HCT116 (cell line): Measurements from ENCODE around the gene AQP1.

Experiments used
- CTCF ChIP-seq, 3 experiments: fragments of 200-600 bp in 1 of 3; sonication (generic) in 1 of 3; IDR thresholded peaks in 2 of 3; conservative IDR thresholded peaks in 1 of 3; 2 replicates each; pipeline ENCODE4 v1.5.1; 2012 to 2017; ENCODE audit warnings: low read depth in 2 of 3, low read length in 2 of 3, antibody characterized with exemption in 1 of 3, borderline replicate concordance in 1 of 3, control low read depth in 1 of 3, mild to moderate bottlenecking in 1 of 3, mixed read lengths in 1 of 3, mixed run types in 1 of 3, moderate library complexity in 1 of 3; ENCODE audit not compliant: insufficient read depth in 1 of 3
- EGR1 ChIP-seq: IDR thresholded peaks from 2 replicates; pipeline ENCODE4 v1.6.1; 2012; ENCODE audit warnings: low read depth
- EZH2 ChIP-seq: fragments of 200-600 bp; sonication (generic); IDR thresholded peaks from 2 replicates; pipeline ENCODE4 v1.6.1; 2017; ENCODE audit warnings: antibody characterized with exemption, mixed run types
- EZH2phosphoT487 ChIP-seq: fragments of 200-600 bp; IDR thresholded peaks from 2 replicates; pipeline ENCODE4 v1.6.1; 2018; ENCODE audit warnings: antibody characterized with exemption, borderline replicate concordance
- FOSL1 ChIP-seq: IDR thresholded peaks from 2 replicates; pipeline ENCODE4 v1.6.1; 2012; ENCODE audit warnings: low read depth
- POLR2A ChIP-seq: IDR thresholded peaks from 2 replicates; pipeline ENCODE4 v1.7.0; 2011; ENCODE audit warnings: borderline replicate concordance; ENCODE audit not compliant: insufficient read depth, insufficient read length; ENCODE audit errors: extremely low read depth
- POLR2AphosphoS5 ChIP-seq: IDR thresholded peaks from 2 replicates; pipeline ENCODE4 v1.6.1; 2011; ENCODE audit warnings: mild to moderate bottlenecking, low read depth, low read length, moderate library complexity
- YY1 ChIP-seq: IDR thresholded peaks from 2 replicates; pipeline ENCODE4 v1.6.1; 2011; ENCODE audit warnings: low read length, low read depth, moderate library complexity, mild to moderate bottlenecking; ENCODE audit not compliant: insufficient replicate concordance; ENCODE audit errors: extremely low read depth
- ZFX ChIP-seq: fragments of 450-650 bp; IDR thresholded peaks from 2 replicates; pipeline ENCODE4 v1.6.1; 2017
- ZNF274 ChIP-seq: fragments of 200-500 bp; sonication (Bioruptor generic); IDR thresholded peaks from 2 replicates; pipeline ENCODE4 v1.6.1; 2014; ENCODE audit warnings: mild to moderate bottlenecking, low read depth, low read length, inconsistent platforms

GRCh38 chr7:30865076-30865475, 46.6 kb upstream of the AQP1 start:
- TF ChIP-seq CTCF (IDR thresholded peaks at IDR 0.05 in 2 of 3, conservative IDR thresholded peaks at IDR 0.05 in 1 of 3; ENCODE audit: borderline replicate concordance in 1 of 3, insufficient read depth in 1 of 3, low read depth in 2 of 3, low read length in 2 of 3) (no peak), YY1 (no peak), EZH2 (no peak), EGR1 (no peak), POLR2A (no peak), POLR2AphosphoS5 (no peak), ZNF274 (no peak), EZH2phosphoT487 (no peak), FOSL1 (no peak), ZFX (no peak)
